HG02884 (cell line): Measurements from ENCODE around the gene PPP2R3A.
A peak's percentile ranks its signal among the peaks of the same experiment; 100 is the strongest.
"Not testable (repeated sequence)": the region's sequence is repeated elsewhere in the genome, so short reads cannot be mapped to it uniquely, and the experiment has no call there.

Experiments used
- ATAC-seq: cut with Tn5 transposase; IDR thresholded peaks from one replicate; pipeline ENCODE4 v1.9.1; 2021; ENCODE audit warnings: mild to moderate bottlenecking, moderate library complexity; ENCODE audit not compliant: unreplicated experiment

The PPP2R3A gene, protein sequence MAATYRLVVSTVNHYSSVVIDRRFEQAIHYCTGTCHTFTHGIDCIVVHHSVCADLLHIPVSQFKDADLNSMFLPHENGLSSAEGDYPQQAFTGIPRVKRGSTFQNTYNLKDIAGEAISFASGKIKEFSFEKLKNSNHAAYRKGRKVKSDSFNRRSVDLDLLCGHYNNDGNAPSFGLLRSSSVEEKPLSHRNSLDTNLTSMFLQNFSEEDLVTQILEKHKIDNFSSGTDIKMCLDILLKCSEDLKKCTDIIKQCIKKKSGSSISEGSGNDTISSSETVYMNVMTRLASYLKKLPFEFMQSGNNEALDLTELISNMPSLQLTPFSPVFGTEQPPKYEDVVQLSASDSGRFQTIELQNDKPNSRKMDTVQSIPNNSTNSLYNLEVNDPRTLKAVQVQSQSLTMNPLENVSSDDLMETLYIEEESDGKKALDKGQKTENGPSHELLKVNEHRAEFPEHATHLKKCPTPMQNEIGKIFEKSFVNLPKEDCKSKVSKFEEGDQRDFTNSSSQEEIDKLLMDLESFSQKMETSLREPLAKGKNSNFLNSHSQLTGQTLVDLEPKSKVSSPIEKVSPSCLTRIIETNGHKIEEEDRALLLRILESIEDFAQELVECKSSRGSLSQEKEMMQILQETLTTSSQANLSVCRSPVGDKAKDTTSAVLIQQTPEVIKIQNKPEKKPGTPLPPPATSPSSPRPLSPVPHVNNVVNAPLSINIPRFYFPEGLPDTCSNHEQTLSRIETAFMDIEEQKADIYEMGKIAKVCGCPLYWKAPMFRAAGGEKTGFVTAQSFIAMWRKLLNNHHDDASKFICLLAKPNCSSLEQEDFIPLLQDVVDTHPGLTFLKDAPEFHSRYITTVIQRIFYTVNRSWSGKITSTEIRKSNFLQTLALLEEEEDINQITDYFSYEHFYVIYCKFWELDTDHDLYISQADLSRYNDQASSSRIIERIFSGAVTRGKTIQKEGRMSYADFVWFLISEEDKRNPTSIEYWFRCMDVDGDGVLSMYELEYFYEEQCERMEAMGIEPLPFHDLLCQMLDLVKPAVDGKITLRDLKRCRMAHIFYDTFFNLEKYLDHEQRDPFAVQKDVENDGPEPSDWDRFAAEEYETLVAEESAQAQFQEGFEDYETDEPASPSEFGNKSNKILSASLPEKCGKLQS (N-terminal part only)

DNA sequence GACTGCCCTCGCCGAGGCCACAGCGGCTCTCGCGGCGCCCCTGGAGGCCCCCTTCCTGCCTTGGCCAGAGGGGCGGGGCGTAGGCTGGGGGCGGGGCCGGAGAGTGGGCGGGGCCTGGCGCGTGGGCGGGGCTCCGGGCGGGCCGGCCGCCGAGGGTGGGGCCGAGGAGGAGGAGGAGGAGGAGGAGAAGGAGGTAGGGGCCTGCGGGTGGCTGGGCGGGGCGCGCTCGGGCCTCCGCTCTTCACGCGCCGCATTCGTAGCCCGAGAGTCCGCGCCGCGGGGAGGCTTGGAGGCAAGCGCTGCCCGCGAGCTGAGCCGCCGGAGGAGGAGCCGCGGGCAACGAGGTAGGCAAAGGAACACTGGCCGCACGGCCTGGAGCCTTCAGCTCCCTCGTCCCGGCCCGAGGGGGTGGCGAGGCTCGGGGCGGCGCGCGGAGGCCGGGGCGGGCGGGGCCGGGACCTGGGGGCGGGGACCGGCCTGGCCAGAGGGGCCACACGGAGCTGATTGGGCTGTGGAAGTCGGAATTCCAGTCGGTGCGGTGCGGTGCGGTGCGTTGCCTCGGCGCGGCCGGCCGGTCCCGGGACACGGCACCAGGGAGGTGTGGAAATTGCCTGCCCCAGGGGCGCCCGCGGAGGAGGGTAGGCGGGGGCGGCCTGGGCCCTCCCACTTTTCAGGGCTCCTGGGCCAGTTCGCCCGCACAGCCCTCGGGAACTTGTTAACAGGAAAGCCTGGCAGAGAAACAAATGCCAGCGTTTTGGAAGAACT is at the start of gene PPP2R3A:
TSS of gene PPP2R3A (plus strand) at position 223 of the 765 bp plus-strand sequence. CDS start 35,771 bp downstream, outside the sequence.
- peak; percentile 70 for ATAC-seq

DNA sequence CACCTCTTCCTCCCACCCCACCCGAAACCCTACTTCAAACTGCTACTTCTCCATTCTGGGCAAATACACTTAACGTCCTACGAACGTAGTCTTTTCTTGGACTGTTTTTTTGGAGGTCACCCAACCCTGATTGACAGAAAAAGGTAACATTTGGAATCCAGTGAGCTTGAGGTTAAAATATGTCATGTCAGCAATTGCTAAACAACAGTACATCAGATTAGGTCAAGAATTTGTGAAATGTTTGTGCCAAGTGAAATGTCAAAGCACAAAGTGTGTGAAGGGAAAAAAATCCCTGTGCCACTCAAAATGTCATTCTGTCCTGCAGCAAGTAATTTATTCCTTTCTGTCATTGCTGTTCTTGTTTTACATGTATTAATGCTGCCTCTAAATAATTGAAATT is 49.2 kb upstream of the PPP2R3A start:
- no peak for ATAC-seq

DNA sequence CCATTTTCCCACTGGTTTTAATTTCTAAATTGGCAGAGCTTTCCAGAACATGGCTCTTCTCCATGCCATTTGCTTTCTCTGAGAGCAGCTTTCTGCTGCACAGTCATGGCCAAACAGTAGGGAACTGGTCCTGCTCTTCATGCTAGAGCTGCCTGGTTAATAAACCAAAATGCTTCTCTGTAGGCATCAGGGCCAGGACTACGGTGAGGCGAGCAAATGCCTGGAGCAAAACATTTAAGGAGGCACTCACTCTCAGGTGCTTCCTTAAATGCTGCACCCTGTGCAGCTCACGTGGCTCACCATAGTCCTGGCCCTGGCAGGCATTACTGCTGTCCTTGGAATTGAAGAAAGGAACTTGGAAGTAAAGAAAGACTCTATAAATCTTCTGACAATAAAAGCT is 48.5 kb upstream of the PPP2R3A start:
- no peak for ATAC-seq

DNA sequence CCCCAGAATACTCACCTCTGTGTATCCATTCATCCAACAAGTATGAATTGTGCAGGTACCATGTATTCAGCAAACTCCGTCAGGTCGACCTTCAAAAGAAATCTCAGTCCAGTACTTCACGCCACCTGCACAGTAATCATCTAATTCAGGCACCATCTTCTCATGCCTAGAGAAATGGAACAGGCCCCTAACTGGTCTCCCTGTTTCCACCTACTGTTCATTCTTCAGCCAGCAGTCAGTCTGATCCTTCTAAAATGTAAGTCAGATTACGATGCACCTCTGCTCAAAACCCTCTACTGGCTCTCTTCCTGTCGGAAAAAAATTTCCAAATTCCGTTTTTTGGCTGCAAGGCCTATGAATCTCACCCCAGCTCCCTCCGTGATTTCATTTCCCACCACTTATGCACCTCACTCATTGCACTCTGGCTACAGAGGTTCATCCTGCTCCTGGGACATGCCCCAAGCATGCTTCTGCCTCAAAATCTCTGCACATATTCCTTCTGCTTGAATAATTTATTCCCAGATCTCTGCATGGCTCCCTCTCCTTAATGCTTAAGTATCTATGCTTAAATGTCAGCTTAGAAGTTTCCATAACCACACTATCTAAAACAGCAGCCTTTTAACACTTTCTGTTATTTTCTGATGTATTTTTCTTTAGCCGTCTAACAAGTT is 47.5 kb upstream of the PPP2R3A start:
- ATAC-seq, result no peak

DNA sequence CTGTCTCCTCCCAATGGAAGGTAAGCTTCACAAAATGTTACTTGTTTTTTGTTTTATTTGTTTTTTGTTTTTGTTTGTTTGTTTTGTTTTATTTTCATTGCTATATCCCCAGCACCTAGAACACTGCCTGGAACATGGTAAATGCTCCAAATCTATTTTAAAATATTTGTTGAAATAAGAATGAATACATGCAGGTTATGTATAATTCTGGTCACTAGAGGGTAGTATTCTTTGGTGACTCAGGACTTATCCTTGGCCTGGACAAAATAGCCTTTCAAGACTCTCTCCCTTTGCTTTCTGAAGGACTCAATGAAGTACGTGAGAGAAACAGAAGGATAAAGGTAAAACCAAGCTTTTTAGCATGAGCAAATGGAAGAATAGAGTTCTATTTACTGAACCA is 46.9 kb upstream of the PPP2R3A start:
- ATAC-seq, result no peak

DNA sequence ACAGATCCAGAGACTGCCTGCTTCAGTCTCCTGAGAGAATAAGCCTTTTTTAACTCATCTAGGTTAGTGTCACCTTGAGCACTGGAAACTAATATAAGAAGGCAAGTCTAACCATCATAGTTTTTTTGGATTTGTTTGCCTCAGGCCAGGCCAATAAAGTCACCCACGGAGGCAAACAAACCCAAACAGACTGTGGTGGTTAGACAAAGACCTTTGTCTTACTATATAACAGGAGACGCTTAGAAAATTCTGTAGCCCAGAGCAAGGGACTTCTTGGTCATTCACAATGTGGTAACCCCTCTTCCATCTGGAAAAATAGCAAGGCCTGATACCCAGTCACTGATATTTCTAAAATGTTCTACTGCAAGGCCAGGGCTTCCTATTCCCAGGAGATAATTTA is 45.3 kb upstream of the PPP2R3A start:
- no peak for ATAC-seq

DNA sequence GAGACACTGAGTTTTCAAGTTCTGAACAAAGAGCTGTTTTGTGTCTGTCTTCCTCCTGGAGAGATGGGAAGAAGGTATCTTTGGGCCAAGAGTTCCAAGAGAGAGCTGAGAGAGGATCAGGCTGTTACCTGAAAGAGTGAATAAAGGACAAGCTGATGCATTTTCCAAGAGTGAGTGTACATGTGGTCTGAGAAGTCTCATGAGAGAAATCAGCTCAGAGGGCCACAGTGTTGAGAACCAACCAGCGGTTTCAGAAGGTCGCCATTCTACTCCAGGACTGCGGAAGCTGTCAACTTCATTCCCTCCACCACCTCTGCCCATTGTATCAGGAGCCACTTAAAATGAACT is 42.7 kb upstream of the PPP2R3A start:
- no peak for ATAC-seq

DNA sequence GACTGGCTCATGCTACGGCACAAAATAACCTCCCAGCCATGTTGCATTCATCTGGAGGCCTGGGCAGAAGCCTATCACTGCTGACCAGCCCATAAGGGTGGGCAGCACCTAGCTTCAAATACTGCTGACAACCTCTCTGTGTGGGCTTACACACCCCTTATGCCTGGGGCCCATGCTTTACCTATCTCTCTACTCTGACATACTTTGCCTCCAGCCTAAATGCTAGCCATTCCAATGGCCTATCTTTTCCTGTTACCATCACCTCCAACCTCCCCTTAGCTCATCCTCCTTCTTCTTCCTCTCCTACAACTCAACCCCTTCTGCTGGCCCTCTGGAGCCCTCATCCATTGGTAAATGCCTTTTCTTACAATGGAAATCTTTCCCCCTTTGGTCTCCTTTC is 41.0 kb upstream of the PPP2R3A start:
- no peak for ATAC-seq

DNA sequence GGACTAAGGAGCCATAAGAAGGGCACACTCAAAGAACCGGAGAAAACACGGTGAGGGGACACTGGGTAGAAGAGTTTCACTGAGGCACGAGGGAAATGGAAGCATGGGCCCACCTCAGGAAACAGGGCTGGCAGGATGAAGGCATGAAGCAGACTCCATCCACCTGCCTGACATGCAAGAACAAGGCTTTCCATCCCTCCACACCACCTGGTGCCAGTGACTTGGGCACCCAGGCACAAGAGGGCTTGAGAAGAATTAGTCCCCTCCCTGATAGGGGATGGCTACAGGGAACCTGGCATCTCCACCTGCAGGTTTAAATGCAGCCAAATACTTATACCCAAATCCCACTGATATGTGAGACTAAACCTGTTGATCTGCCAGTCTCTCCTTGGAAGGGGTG is 38.9 kb upstream of the PPP2R3A start:
- ATAC-seq, result no peak

DNA sequence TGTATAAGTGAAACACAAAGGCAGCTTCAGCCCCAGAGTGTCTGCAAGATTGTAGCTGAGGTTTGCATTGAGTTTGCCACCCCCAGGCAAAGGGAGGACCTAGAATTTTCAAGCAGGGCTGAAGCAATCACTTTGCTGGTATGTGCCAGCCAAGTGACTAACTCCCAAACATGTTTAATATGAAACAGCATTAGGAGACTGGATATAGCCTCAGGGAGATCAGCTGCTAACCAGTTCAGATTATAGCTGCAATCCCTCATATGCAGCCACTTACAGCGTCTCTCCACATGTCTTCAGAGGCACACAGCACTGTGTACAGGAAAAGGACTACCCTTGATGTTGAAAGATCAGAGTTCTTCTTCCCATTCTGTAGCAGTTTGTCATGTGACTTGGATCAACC is 38.4 kb upstream of the PPP2R3A start:
- ATAC-seq, result no peak

DNA sequence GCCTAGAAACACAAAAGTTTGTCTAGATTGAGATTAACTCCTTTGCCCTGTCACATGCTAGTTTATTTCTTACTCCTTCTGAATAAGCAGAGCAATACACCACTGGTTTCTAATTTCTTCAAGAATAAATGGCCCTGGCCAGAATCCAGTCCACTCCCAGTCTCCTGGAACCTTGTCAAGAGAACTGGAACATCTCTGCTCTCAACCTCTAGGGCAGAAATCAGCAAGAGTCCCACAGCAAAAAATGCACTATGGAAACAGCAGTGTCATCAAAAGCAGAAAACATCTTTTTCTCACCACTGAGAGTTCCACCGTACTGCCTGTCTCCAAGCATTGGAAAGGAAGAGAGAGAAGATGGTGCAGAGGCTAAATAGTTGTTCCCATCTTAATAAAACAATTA is 35.9 kb upstream of the PPP2R3A start:
- ATAC-seq, result no peak

DNA sequence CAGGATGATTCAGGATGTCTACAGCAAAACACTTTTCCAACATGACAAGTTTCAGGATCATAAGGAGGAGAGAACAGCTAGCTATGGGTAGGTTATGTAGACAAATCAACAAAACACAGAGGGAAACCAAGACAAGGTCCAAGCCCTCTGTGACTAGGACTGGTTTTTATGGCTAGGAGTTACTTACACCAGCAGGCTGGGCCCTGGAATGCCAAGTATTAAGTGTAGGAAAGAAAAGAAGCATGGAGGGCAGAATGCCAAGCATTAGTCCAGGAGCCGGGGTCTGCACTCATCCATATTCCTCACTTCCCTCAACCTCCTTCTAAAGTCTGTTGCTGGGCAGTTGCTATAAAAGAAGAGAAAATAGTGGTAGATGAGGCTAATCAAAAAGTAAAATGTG is 35.3 kb upstream of the PPP2R3A start:
- no peak for ATAC-seq

DNA sequence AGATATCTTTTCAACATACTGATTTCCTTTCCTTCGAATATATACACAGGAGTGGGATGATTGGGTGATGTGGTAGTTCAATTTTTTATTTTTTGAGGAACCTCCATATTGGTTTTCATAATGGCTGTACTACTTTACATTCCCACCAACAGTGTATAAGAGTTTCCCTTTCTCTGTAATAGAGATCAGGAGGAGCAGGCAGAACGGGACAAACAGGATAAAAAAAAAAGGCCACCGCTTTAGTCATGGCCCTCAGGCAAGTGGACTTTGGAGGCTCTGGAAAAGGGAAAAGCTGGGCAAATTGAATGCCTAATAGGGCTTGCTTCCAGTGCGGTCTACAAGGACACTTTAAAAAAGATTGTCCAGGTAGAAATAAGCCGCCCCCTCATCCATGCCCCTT is 30.4 kb upstream of the PPP2R3A start:
- ATAC-seq, result not testable (repeated sequence)

DNA sequence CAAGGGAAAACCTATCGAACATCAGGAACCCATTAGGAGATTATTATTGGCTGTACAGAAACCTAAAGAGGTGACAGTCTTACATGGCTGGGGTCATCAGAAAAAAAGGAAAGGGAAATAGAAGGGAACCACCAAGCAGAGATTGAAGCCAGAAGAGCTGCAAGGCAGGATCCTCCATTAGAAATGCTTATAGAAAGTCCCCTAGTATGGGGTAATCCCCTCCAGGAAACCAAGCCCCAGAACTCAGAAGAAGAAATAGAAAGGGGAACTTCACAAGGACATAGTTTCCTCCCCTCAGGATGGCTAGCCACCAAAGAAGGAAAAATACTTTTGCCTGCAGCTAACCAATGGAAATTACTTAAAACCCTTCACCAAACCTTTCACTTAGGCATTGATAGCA is 27.8 kb upstream of the PPP2R3A start:
- ATAC-seq, result not testable (repeated sequence)

DNA sequence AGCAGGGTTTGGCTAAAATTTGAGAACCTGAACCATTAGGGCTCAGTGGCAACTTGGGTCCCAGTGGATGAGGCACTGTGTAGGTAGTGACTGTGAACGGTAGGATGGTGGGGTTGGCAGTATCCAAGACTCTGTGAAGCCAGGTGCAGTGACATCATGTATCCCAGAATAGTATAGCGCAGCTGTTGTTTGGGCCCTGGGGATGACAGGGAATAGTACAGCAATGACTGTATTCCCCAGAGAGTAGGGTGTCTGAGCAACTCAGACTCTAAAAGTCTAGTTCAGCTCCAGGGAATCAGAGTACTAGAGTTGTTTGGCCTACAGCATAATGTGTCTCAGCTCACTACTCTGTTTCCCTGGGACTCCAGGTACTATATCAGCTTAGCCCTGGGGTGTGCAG is 20.7 kb upstream of the PPP2R3A start:
- ATAC-seq, result no peak

DNA sequence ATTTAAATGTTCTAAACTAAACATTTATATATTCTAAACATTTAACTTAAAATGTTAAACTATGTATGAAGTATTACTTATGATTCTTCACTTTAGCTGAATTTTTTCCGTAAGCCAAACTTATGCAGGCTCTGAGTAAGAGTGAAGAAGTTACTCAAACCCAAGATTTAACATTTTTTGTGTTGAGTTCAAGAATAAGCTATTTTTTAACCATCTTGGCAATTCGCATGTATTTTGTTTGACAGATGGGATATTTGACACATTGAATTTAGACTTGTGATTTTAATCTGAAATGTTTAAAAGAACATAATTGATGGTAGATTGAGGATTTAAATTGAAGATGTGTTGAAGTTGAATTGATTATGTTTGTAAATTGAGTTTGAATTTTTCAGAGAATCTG is 14.6 kb upstream of the PPP2R3A start:
- no peak for ATAC-seq

DNA sequence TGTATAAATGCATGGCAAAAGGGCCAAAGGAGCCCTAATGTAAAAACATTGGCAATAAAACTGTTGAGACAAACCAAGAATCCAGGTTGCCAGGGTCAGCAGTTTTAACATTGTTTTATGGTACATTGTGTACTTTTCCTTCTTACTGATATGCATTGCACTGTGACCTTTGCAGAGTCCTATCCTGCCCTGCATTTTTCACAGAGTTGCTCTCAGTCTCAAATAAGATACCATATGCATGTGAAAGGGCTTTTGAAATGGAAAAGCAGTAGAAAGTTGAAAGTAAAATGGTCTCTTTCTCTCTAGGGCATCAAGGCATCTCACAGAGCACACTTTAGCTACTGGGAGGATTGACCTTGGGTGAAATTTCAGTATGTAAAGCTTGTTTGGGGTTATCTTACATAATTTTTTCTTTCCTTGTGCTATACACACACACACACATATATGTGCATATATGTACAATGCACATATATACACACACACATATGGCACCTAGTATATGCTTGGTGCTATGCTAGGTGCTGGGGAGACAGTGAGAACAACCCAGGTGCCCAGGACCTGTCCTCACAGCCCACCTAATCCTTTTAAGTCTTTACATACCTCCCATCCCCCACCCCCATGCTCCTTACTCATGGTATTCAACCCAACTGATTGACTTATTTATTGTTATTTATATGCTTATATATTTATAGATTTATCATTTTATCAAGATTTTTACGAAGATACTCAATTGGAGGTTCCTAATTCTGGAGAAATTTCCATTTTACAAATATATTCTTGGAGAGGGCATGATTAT is 1.2 kb upstream of the PPP2R3A start:
- no peak for ATAC-seq

DNA sequence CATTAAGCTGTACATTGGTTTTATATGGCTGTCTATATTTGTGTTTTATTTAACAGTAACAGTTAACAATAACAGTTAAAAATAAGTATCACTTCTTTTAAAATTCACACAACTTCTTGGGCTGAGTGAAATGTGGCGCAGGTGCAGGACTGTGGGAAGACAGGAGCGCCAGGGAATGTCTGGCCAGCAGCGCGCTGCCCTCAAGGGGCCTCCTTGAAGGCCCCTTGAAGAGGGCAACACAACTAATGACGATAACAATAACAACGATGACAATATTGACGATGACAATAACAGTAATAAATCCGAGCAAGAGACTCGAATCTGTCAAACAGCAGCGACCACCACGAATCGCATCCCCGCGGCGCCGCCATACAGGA is 411 bp upstream of the PPP2R3A start:
- ATAC-seq, result no peak

DNA sequence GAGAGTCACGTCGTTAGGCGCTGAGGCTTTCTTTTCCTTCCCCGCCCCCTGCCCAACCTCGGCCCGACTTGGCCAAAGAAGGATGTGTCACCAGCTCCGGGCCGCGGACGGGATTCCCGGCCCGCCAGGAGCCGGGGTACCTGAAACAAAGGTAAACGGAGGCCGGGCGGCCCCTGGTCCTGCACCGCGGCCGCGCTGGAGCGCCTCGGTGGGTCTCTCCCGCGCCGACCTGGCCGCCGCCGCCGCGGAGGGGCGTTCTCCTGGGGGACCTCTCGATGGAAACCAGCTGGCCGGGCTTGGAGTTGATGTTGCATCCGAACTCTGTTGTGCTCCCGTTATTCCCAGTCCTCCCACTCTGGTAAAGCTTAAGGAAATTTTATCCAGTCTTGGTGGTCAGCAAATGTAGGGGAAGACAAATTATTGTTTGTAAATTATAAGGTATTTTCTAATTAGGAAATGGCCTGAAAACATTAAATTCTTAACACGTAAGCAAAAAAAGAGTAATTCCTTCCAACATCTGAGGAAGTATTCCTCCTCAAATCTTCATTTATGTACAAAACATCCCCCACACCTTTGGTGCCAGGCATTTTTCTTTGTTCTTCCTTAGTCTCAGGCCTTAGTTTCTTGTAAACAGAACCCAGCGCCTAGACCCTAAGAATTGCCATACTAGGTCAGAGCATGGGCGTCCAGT is 888 bp downstream of the PPP2R3A start:
- ATAC-seq, result no peak
